ENCODE data around the gene MYZAP. TPM values are rescaled to one million over a fixed set of nuclear protein-coding genes. Genes with fewer than 3 reads are reported as not detected.

The MYZAP gene
- total and polyA plus RNA-seq, 9 of the 15 experiments (the other 6 are each of a cell fraction or from before 2014, with no cell fraction given), result 0.03 TPM; not detected in 8

DNA sequence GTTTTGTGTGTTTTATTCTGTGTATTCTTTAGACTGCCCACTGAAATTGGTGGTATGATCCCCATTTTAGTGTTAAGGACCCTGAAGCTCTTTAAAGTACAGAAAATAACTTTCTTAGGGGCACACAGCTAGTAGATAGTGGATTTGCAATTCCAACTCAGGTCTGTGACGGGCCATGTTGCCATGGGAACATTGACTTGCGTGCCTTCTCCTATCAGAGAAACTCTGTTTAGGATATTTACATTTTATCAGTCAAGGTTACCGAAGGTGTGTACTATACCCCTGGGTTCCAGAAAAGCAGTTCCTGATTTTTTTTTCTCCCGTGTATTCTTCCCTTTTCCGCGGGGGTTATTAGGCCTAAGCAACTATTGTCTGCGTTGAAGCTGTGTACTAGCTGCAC lies 19.4 kb downstream of the MYZAP start:
- Histone ChIP-seq H3K27ac (ENCODE audit: extremely low read depth, low read depth, low read length) (no peak overlapping the region), H3K4me2 (ENCODE audit: insufficient read depth, low read length) (no peak overlapping the region), H3K9ac (ENCODE audit: insufficient read depth in 1 of 2, low read depth in 2 of 2, low read length in 2 of 2) (no peak overlapping the region), H3K4me3 (no peak overlapping the region), H3K9me3 (replicated peaks; ENCODE audit: control insufficient read depth, insufficient read depth, low read depth, low read length) (no peaks in the 10 kb centered on the region), H4K20me1 (replicated peaks; ENCODE audit: control insufficient read depth, insufficient read depth, low read length) (no peaks in the 10 kb centered on the region), H3K27me3 (ENCODE audit: control insufficient read depth in 2 of 2, insufficient read depth in 2 of 2, low read length in 2 of 2) (peaks cover 12 to 50% of the 10 kb centered on the region in 2 experiments; a peak in 4 of 5 replicates), H3K79me2 (ENCODE audit: control insufficient read depth, insufficient read depth, low read length) (no peaks in the 10 kb centered on the region), H3K36me3 (ENCODE audit: control insufficient read depth, insufficient read depth, low read length) (no peaks in the 10 kb centered on the region), H3K4me1 (replicated peaks in 1 of 2; ENCODE audit: control insufficient read depth in 2 of 2, insufficient read depth in 2 of 2, low read length in 2 of 2) (no peaks in the 10 kb centered on the region), H2AFZ (ENCODE audit: low read depth, low read length) (no peak overlapping the region), H3K9me1 (ENCODE audit: control insufficient read depth, insufficient read depth, low read length) (no peaks in the 10 kb centered on the region)
- in situ Hi-C loops (cut with MboI) (no loop called here), intact Hi-C loops (cut with micrococcal nuclease) (loop anchor here (5.0 kb wide), 1 partner anchor 49 kb away; no protein-coding TSS in a partner anchor)
- CTCF ChIA-PET (ENCODE audit: low intra/inter-chr PET ratio), result no interaction called here
- ATAC-seq, result no peak
- WGBS (ENCODE audit: insufficient coverage, low coverage, missing lambda C conversion rate), result 2% methylated on average over 7 of the region's 7 CpGs
- no peak for FAIRE-seq
- BruUV-seq (replicated peaks), result no TSS peak
- no peak for DNase-seq (ENCODE audit: extremely low read depth in 1 of 4, low spot score in 3 of 4)
- TF ChIP-seq, protein P1, sequence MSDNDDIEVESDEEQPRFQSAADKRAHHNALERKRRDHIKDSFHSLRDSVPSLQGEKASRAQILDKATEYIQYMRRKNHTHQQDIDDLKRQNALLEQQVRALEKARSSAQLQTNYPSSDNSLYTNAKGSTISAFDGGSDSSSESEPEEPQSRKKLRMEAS (CRISPR knock-in tag; IDR thresholded peaks at IDR 0.05), result no peak
- TF ChIP-seq RFX1 (IDR thresholded peaks at IDR 0.05), result peak; percentile 54
- POLR2A ChIA-PET, result no interaction called here

DNA sequence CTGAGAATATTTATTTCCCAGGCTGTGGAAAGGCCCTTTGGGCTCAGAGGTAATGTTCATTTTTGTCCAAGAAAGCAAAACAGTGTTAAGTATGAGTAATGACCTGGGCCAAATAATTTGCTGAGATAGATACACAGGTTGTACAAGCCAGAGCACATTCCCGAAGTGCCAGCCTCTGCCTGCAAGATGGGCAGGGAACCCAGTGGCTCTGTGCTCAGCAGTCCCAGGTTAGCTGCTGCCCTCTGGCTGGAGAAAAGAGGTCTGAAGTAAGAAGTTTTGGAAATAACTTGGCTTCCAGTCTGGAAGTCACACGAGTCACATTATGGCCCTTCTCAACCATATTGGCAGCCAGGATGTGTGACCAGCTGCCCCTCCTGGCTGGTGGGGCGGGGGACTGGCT lies 20.2 kb downstream of the MYZAP start:
- Histone ChIP-seq H4K20me1 (replicated peaks; ENCODE audit: control insufficient read depth, insufficient read depth, low read length) (no peaks in the 10 kb centered on the region), H3K4me3 (no peak overlapping the region), H3K9me3 (replicated peaks; ENCODE audit: control insufficient read depth, insufficient read depth, low read depth, low read length) (no peaks in the 10 kb centered on the region), H3K9ac (ENCODE audit: insufficient read depth in 1 of 2, low read depth in 2 of 2, low read length in 2 of 2) (no peak overlapping the region), H3K79me2 (ENCODE audit: control insufficient read depth, insufficient read depth, low read length) (no peaks in the 10 kb centered on the region), H2AFZ (ENCODE audit: low read depth, low read length) (no peak overlapping the region), H3K4me1 (replicated peaks in 1 of 2; ENCODE audit: control insufficient read depth in 2 of 2, insufficient read depth in 2 of 2, low read length in 2 of 2) (no peaks in the 10 kb centered on the region), H3K27ac (ENCODE audit: extremely low read depth, low read depth, low read length) (no peak overlapping the region), H3K27me3 (ENCODE audit: control insufficient read depth in 2 of 2, insufficient read depth in 2 of 2, low read length in 2 of 2) (peaks cover 12 to 48% of the 10 kb centered on the region in 2 experiments; a peak in 4 of 5 replicates), H3K4me2 (ENCODE audit: insufficient read depth, low read length) (no peak overlapping the region), H3K36me3 (ENCODE audit: control insufficient read depth, insufficient read depth, low read length) (no peaks in the 10 kb centered on the region), H3K9me1 (ENCODE audit: control insufficient read depth, insufficient read depth, low read length) (no peaks in the 10 kb centered on the region)
- 0% methylated on average over 3 of the region's 3 CpGs for WGBS (ENCODE audit: insufficient coverage, low coverage, missing lambda C conversion rate)
- no TSS peak for BruUV-seq (replicated peaks)
- FAIRE-seq (no peak), ATAC-seq (no peak), DNase-seq (ENCODE audit: extremely low read depth in 1 of 4, low spot score in 3 of 4) (no peak)
- ChIA-PET CTCF (ENCODE audit: low intra/inter-chr PET ratio) (no interaction called here), POLR2A (no interaction called here)
- intact Hi-C loops (cut with micrococcal nuclease), result loop anchor here (5.0 kb wide), 1 partner anchor 50 kb away; no protein-coding TSS in a partner anchor
- in situ Hi-C loops (cut with MboI), result no loop called here
- TF ChIP-seq SMARCC2 (IDR thresholded peaks at IDR 0.05; ENCODE audit: low read depth) (no peak), MEF2D (tag; conservative IDR thresholded peaks at IDR 0.05; ENCODE audit: low read depth) (no peak), HNRNPK (IDR thresholded peaks at IDR 0.05; ENCODE audit: low read depth, low read length, poor library complexity, severe bottlenecking) (no peak), PHTF2 (CRISPR knock-in tag; IDR thresholded peaks at IDR 0.05) (no peak), ZBTB17 (CRISPR knock-in tag; IDR thresholded peaks at IDR 0.05) (no peak), RAD21 (CRISPR knock-in tag; conservative IDR thresholded peaks at IDR 0.05 in 1 of 2, IDR thresholded peaks at IDR 0.05 in 1 of 2) (peak; percentile 10 to 36; a peak in 1 of 4 replicates), NFRKB (IDR thresholded peaks at IDR 0.05; ENCODE audit: low read depth) (no peak), NBN (IDR thresholded peaks at IDR 0.05; ENCODE audit: low read depth) (no peak)
- TF ChIP-seq, protein P2, sequence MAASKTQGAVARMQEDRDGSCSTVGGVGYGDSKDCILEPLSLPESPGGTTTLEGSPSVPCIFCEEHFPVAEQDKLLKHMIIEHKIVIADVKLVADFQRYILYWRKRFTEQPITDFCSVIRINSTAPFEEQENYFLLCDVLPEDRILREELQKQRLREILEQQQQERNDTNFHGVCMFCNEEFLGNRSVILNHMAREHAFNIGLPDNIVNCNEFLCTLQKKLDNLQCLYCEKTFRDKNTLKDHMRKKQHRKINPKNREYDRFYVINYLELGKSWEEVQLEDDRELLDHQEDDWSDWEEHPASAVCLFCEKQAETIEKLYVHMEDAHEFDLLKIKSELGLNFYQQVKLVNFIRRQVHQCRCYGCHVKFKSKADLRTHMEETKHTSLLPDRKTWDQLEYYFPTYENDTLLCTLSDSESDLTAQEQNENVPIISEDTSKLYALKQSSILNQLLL (CRISPR knock-in tag; IDR thresholded peaks at IDR 0.05; ENCODE audit: borderline replicate concordance), result no peak
- TF ChIP-seq, protein P1 (CRISPR knock-in tag; IDR thresholded peaks at IDR 0.05), result no peak
- TF ChIP-seq, protein P3, sequence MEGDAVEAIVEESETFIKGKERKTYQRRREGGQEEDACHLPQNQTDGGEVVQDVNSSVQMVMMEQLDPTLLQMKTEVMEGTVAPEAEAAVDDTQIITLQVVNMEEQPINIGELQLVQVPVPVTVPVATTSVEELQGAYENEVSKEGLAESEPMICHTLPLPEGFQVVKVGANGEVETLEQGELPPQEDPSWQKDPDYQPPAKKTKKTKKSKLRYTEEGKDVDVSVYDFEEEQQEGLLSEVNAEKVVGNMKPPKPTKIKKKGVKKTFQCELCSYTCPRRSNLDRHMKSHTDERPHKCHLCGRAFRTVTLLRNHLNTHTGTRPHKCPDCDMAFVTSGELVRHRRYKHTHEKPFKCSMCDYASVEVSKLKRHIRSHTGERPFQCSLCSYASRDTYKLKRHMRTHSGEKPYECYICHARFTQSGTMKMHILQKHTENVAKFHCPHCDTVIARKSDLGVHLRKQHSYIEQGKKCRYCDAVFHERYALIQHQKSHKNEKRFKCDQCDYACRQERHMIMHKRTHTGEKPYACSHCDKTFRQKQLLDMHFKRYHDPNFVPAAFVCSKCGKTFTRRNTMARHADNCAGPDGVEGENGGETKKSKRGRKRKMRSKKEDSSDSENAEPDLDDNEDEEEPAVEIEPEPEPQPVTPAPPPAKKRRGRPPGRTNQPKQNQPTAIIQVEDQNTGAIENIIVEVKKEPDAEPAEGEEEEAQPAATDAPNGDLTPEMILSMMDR (IDR thresholded peaks at IDR 0.05 in 2 of 3, conservative IDR thresholded peaks at IDR 0.05 in 1 of 3; ENCODE audit: insufficient read depth in 2 of 3, low read depth in 1 of 3, low read length in 3 of 3), result peak in 1 of 3 experiments; percentile 18; a peak in 1 of 6 replicates
